Stimulated activated CD8-positive, alpha-beta memory T cell treated with anti-CD3 and anti-CD28 coated beads, Interleukin-2, amount 100 ng/mL, for 1 hour (primary cell): Measurements from ENCODE around the gene PLK5.
"Not testable (repeated sequence)": the region's sequence is repeated elsewhere in the genome, so short reads cannot be mapped to it uniquely, and the experiment has no call there.

Experiments used
- DNase-seq, 2 donors: peaks; one replicate each; pipeline ENCODE4 v3.0.0-alpha.2; 2020; ENCODE audit warnings: low read depth in 2 of 2

The PLK5 gene

GRCh38 chr19:1507763-1508506 lies 15.9 kb upstream of the PLK5 start:
- peak; percentile 72 to 82 for DNase-seq

- DNase-seq: no peak
Observed at GRCh38 chr19:1508507-1508856, 15.4 kb upstream of the PLK5 start.

GRCh38 chr19:1509602-1510441 lies 14.1 kb upstream of the PLK5 start:
- DNase-seq: no peak

- DNase-seq: no peak
Observed at GRCh38 chr19:1510442-1510806, 13.5 kb upstream of the PLK5 start.

GRCh38 chr19:1510807-1511206 lies 13.1 kb upstream of the PLK5 start:
- DNase-seq: no peak

- DNase-seq: no peak
Observed at GRCh38 chr19:1511318-1512317, 12.3 kb upstream of the PLK5 start.

- DNase-seq: peak; percentile 17 to 27
Observed at GRCh38 chr19:1512671-1513498, 11.0 kb upstream of the PLK5 start, which contains the start of gene ADAMTSL5. Gene ADAMTSL5 (minus strand): TSS chr19:1513019. CDS start chr19:1510943, 2,076 bp downstream.

GRCh38 chr19:1513499-1514294 lies 10.2 kb upstream of the PLK5 start:
- DNase-seq: peak; percentile 14 to 45

- DNase-seq: no peak
Observed at GRCh38 chr19:1514295-1514661, 9.6 kb upstream of the PLK5 start.

GRCh38 chr19:1514986-1515721 lies 8.7 kb upstream of the PLK5 start:
- DNase-seq: no peak

- no peak for DNase-seq
Observed at GRCh38 chr19:1516395-1516753, 7.5 kb upstream of the PLK5 start.

- DNase-seq: no peak
Observed at GRCh38 chr19:1518471-1518870, 5.4 kb upstream of the PLK5 start.

- DNase-seq: not testable (repeated sequence)
Observed at GRCh38 chr19:1519802-1520201, 4.1 kb upstream of the PLK5 start.

- no peak for DNase-seq
Observed at GRCh38 chr19:1520203-1520780, 3.6 kb upstream of the PLK5 start.

- DNase-seq: no peak
Observed at GRCh38 chr19:1521636-1522035, 2.2 kb upstream of the PLK5 start.

GRCh38 chr19:1522061-1522460 lies 1.8 kb upstream of the PLK5 start:
- DNase-seq: no peak

- no peak for DNase-seq
Observed at GRCh38 chr19:1522838-1523237, 1.0 kb upstream of the PLK5 start.

GRCh38 chr19:1524287-1524971 lies 552 bp downstream of the PLK5 start:
- no peak for DNase-seq

GRCh38 chr19:1524972-1525325 lies 1.1 kb downstream of the PLK5 start:
- no peak for DNase-seq
